ENCODE results near the gene SMYD3. TPM values are rescaled to one million over a fixed set of nuclear protein-coding genes. Genes with fewer than 3 reads are reported as not detected.
A peak's percentile ranks its signal among the peaks of the same experiment; 100 is the strongest.

SMYD3 gene
- total and polyA plus RNA-seq, 9 of the 15 experiments (the other 6 are each of a cell fraction or from before 2014, with no cell fraction given), result 128 to 440 (median 197) TPM

- Histone ChIP-seq H2AFZ (ENCODE audit: low read depth, low read length) (no peak overlapping the region), H3K9me3 (replicated peaks; ENCODE audit: control insufficient read depth, insufficient read depth, low read depth, low read length) (no peaks in the 10 kb centered on the region), H3K79me2 (ENCODE audit: control insufficient read depth, insufficient read depth, low read length) (no peaks in the 10 kb centered on the region), H3K4me2 (ENCODE audit: insufficient read depth, low read length) (no peak overlapping the region), H3K27me3 (ENCODE audit: control insufficient read depth in 2 of 2, insufficient read depth in 2 of 2, low read length in 2 of 2) (no peaks in the 10 kb centered on the region; a peak in 1 of 5 replicates), H3K4me1 (replicated peaks in 1 of 2; ENCODE audit: control insufficient read depth in 2 of 2, insufficient read depth in 2 of 2, low read length in 2 of 2) (no peaks in the 10 kb centered on the region), H3K4me3 (no peak overlapping the region), H3K9me1 (ENCODE audit: control insufficient read depth, insufficient read depth, low read length) (no peaks in the 10 kb centered on the region), H4K20me1 (replicated peaks; ENCODE audit: control insufficient read depth, insufficient read depth, low read length) (0 out of 2 replicates have a peak, but pooled peaks cover under 1% of the 10 kb centered on the region), H3K27ac (ENCODE audit: extremely low read depth, low read depth, low read length) (no peak overlapping the region), H3K9ac (ENCODE audit: insufficient read depth in 1 of 2, low read depth in 2 of 2, low read length in 2 of 2) (no peak overlapping the region), H3K36me3 (ENCODE audit: control insufficient read depth, insufficient read depth, low read length) (peaks cover 61% of the 10 kb centered on the region; the same call in 2 of the 3 replicates)
- BruUV-seq (replicated peaks), result no TSS peak
- no peak for ATAC-seq
- TF ChIP-seq RBM22 (IDR thresholded peaks at IDR 0.05; ENCODE audit: low read depth, low read length, poor library complexity, severe bottlenecking) (peak; percentile 19), HDAC1 (IDR thresholded peaks at IDR 0.05) (no peak), HBP1 (CRISPR knock-in tag; IDR thresholded peaks at IDR 0.05) (no peak)
- in situ Hi-C loops (cut with MboI) (no loop called here), intact Hi-C loops (cut with micrococcal nuclease) (no loop called here)
- WGBS (ENCODE audit: insufficient coverage, low coverage, missing lambda C conversion rate), result 91% methylated on average over 4 of the region's 4 CpGs
- ChIA-PET POLR2A (interaction anchor here (0.8 kb wide), 1 partner anchor 10 kb away, joined by 3 read pairs; no protein-coding TSS in a partner anchor), CTCF (ENCODE audit: low intra/inter-chr PET ratio) (no interaction called here)
- no peak for FAIRE-seq
- no peak for DNase-seq (ENCODE audit: extremely low read depth in 1 of 4, low spot score in 3 of 4)
Observed at GRCh38 chr1:245760301-245760700, 746.8 kb downstream of the SMYD3 start.

- no peaks in the 10 kb centered on the region for H3K9me1 ChIP-seq (ENCODE audit: control insufficient read depth, insufficient read depth, low read length)
- 90% methylated on average over 3 of the region's 3 CpGs for WGBS (ENCODE audit: insufficient coverage, low coverage, missing lambda C conversion rate)
- H3K4me1 ChIP-seq (replicated peaks in 1 of 2; ENCODE audit: control insufficient read depth in 2 of 2, insufficient read depth in 2 of 2, low read length in 2 of 2), result no peaks in the 10 kb centered on the region
- FAIRE-seq (no peak), DNase-seq (ENCODE audit: extremely low read depth in 1 of 4, low spot score in 3 of 4) (no peak), ATAC-seq (no peak)
- H3K9me3 ChIP-seq (replicated peaks; ENCODE audit: control insufficient read depth, insufficient read depth, low read depth, low read length), result no peaks in the 10 kb centered on the region
- H3K4me3 ChIP-seq, result no peak overlapping the region
- in situ Hi-C loops (cut with MboI) (no loop called here), intact Hi-C loops (cut with micrococcal nuclease) (no loop called here)
- H2AFZ ChIP-seq (ENCODE audit: low read depth, low read length), result no peak overlapping the region
- no peaks in the 10 kb centered on the region for H4K20me1 ChIP-seq (replicated peaks; ENCODE audit: control insufficient read depth, insufficient read depth, low read length)
- POLR2A ChIA-PET, result no interaction called here
- TF ChIP-seq ZNF77 (CRISPR knock-in tag; IDR thresholded peaks at IDR 0.05) (no peak), U2AF1 (optimal IDR thresholded peaks at IDR 0.05; ENCODE audit: low read depth, low read length) (no peak), SETDB1 (IDR thresholded peaks at IDR 0.05; ENCODE audit: low read length) (no peak)
- H3K9ac ChIP-seq (ENCODE audit: insufficient read depth in 1 of 2, low read depth in 2 of 2, low read length in 2 of 2), result no peak overlapping the region
- CTCF ChIA-PET (ENCODE audit: low intra/inter-chr PET ratio), result no interaction called here
- BruUV-seq (replicated peaks), result no TSS peak
- H3K4me2 ChIP-seq (ENCODE audit: insufficient read depth, low read length), result no peak overlapping the region
- no peaks in the 10 kb centered on the region for H3K79me2 ChIP-seq (ENCODE audit: control insufficient read depth, insufficient read depth, low read length)
- no peaks in the 10 kb centered on the region; a peak in 1 of 5 replicates for H3K27me3 ChIP-seq (ENCODE audit: control insufficient read depth in 2 of 2, insufficient read depth in 2 of 2, low read length in 2 of 2)
- no peak overlapping the region for H3K27ac ChIP-seq (ENCODE audit: extremely low read depth, low read depth, low read length)
- peaks cover 55% of the 10 kb centered on the region; the same call in 2 of the 3 replicates for H3K36me3 ChIP-seq (ENCODE audit: control insufficient read depth, insufficient read depth, low read length)
Observed at GRCh38 chr1:245754463-245754961, 752.6 kb downstream of the SMYD3 start.

All from K562 (cell line).